Neural cell (in vitro differentiated cells): ENCODE measurements around the gene ZNF766.

Experiments
- EP300 ChIP-seq: fragments of 450-650 bp; conservative IDR thresholded peaks from 2 replicates; pipeline ENCODE4 v1.6.1; 2014; ENCODE audit warnings: antibody characterized with exemption, mild to moderate bottlenecking, moderate library complexity; ENCODE audit not compliant: poor library complexity, severe bottlenecking
- SMC3 ChIP-seq: fragments of 450-650 bp; conservative IDR thresholded peaks from 2 replicates; pipeline ENCODE4 v1.6.1; 2014; ENCODE audit warnings: antibody characterized with exemption, mild to moderate bottlenecking, moderate library complexity; ENCODE audit not compliant: poor library complexity
- TF ChIP-seq, protein P1 (sequence below): fragments of 450-650 bp; IDR thresholded peaks from 2 replicates; pipeline ENCODE4 v1.5.1; 2014; ENCODE audit warnings: antibody characterized with exemption, mild to moderate bottlenecking, moderate library complexity; ENCODE audit not compliant: poor library complexity, severe bottlenecking
- TF ChIP-seq, protein P2 (sequence below): IDR thresholded peaks from 2 replicates; pipeline ENCODE4 v1.6.1; 2012; ENCODE audit warnings: borderline replicate concordance

DNA sequence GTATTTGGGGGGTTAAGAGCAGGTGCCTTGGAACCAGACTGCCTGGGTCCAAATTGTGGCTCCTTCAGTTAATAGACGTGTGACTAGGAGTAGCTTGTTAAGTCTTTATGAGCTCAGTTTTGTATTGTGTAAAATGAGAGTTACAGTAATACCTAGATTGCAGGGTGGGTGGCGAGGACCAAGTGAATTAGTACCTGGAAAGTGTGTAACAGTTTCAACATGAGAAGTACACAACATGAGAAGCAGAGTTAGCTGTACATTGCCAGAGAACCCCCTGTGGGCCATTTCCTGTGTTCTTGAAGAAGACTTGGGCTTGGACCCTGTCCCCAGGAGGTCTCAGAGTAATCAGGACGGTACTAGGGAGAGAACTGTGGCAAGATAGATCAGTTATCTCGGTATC lies 42.7 kb upstream of the ZNF766 start:
- TF ChIP-seq, protein P1, sequence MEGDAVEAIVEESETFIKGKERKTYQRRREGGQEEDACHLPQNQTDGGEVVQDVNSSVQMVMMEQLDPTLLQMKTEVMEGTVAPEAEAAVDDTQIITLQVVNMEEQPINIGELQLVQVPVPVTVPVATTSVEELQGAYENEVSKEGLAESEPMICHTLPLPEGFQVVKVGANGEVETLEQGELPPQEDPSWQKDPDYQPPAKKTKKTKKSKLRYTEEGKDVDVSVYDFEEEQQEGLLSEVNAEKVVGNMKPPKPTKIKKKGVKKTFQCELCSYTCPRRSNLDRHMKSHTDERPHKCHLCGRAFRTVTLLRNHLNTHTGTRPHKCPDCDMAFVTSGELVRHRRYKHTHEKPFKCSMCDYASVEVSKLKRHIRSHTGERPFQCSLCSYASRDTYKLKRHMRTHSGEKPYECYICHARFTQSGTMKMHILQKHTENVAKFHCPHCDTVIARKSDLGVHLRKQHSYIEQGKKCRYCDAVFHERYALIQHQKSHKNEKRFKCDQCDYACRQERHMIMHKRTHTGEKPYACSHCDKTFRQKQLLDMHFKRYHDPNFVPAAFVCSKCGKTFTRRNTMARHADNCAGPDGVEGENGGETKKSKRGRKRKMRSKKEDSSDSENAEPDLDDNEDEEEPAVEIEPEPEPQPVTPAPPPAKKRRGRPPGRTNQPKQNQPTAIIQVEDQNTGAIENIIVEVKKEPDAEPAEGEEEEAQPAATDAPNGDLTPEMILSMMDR, result no peak
- no peak for TF ChIP-seq SMC3
- TF ChIP-seq EP300, result no peak
- TF ChIP-seq, protein P2, sequence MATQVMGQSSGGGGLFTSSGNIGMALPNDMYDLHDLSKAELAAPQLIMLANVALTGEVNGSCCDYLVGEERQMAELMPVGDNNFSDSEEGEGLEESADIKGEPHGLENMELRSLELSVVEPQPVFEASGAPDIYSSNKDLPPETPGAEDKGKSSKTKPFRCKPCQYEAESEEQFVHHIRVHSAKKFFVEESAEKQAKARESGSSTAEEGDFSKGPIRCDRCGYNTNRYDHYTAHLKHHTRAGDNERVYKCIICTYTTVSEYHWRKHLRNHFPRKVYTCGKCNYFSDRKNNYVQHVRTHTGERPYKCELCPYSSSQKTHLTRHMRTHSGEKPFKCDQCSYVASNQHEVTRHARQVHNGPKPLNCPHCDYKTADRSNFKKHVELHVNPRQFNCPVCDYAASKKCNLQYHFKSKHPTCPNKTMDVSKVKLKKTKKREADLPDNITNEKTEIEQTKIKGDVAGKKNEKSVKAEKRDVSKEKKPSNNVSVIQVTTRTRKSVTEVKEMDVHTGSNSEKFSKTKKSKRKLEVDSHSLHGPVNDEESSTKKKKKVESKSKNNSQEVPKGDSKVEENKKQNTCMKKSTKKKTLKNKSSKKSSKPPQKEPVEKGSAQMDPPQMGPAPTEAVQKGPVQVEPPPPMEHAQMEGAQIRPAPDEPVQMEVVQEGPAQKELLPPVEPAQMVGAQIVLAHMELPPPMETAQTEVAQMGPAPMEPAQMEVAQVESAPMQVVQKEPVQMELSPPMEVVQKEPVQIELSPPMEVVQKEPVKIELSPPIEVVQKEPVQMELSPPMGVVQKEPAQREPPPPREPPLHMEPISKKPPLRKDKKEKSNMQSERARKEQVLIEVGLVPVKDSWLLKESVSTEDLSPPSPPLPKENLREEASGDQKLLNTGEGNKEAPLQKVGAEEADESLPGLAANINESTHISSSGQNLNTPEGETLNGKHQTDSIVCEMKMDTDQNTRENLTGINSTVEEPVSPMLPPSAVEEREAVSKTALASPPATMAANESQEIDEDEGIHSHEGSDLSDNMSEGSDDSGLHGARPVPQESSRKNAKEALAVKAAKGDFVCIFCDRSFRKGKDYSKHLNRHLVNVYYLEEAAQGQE, result no peak
